Calu3 (cell line): ENCODE measurements around the gene RIC8B. TPM values are rescaled to one million over a fixed set of nuclear protein-coding genes. Genes with fewer than 3 reads are reported as not detected.

Experiments
- BruUV-seq: library from RNA; stranded (reverse); fragments of 400-500 nt; replicated peaks from 2 replicates; lab custom pipeline; 2021; lab: Mats Ljungman, UMichigan
- CTCF ChIA-PET: fragments of 300-600 bp; sonication (Branson Sonifier 250); formaldehyde crosslinking; loops from one replicate; lab custom pipeline; 2022; ENCODE audit warnings: antibody characterized with exemption; lab: Charles Lee
- DNase-seq: peaks from one replicate; pipeline ENCODE4 v3.0.0; 2022
- H3K27ac Mint-ChIP-seq: one replicate; pipeline ENCODE4 v1.8.0; 2022; ENCODE audit warnings: mixed read lengths; ENCODE audit not compliant: unreplicated experiment
- H3K27me3 Mint-ChIP-seq: one replicate; pipeline ENCODE4 v1.8.0; 2022; ENCODE audit warnings: mixed read lengths; ENCODE audit not compliant: unreplicated experiment
- H3K36me3 Mint-ChIP-seq: one replicate; pipeline ENCODE4 v1.8.0; 2022; ENCODE audit warnings: mild to moderate bottlenecking, moderate library complexity, mixed read lengths; ENCODE audit not compliant: insufficient read depth, unreplicated experiment
- H3K4me1 Mint-ChIP-seq: one replicate; pipeline ENCODE4 v1.8.0; 2022; ENCODE audit warnings: mild to moderate bottlenecking, low read depth, mixed read lengths; ENCODE audit not compliant: unreplicated experiment
- H3K4me3 Mint-ChIP-seq: one replicate; pipeline ENCODE4 v1.8.0; 2022; ENCODE audit warnings: mild to moderate bottlenecking, low read depth, moderate library complexity, mixed read lengths; ENCODE audit not compliant: unreplicated experiment
- H3K9me3 Mint-ChIP-seq: one replicate; pipeline ENCODE4 v1.8.0; 2022; ENCODE audit warnings: low read depth, mixed read lengths; ENCODE audit not compliant: unreplicated experiment
- CTCF ChIP-seq: fragments of 200-600 bp; IDR thresholded peaks from one replicate; pipeline ENCODE4 v1.8.0; 2022; ENCODE audit warnings: antibody characterized with exemption; ENCODE audit not compliant: unreplicated experiment
- intact Hi-C: fragments of 100-400 bp; cut with micrococcal nuclease; formaldehyde crosslinking; loops from one replicate; pipeline ENCODE4 v1.10.0; 2022; ENCODE audit not compliant: unreplicated experiment
- total RNA-seq: library from RNA; stranded (reverse); gene quantifications from 2 replicates; pipeline ENCODE4 v1.2.3, GENCODE V29; 2022

Gene RIC8B
- total RNA-seq, 1 experiment from 2014 or later = 28.5 TPM

GRCh38 chr12:106766393-106766826 is 8.1 kb upstream of the RIC8B start:
- DNase-seq = peak; percentile 33
- Mint-ChIP-seq H3K36me3 (no peaks in the 10 kb centered on the region), H3K27ac (no peak overlapping the region)

GRCh38 chr12:106767206-106767605 is 7.3 kb upstream of the RIC8B start:
- H3K27ac Mint-ChIP-seq = no peak overlapping the region
- no peaks in the 10 kb centered on the region for H3K36me3 Mint-ChIP-seq
- H3K4me1 Mint-ChIP-seq = peaks cover 44% of the 10 kb centered on the region
- CTCF ChIA-PET = interaction anchor here (0.6 to 1.4 kb wide), 4 partner anchors 25 to 213 kb away, joined by 3 to 10 read pairs (median 6); no protein-coding TSS in a partner anchor
- no peak for DNase-seq
- no peaks in the 10 kb centered on the region for H3K27me3 Mint-ChIP-seq
- H3K9me3 Mint-ChIP-seq = no peaks in the 10 kb centered on the region
- no peak for TF ChIP-seq CTCF
- intact Hi-C loops = loop anchor here (5.0 kb wide), 1 partner anchor 185 kb away; the partner anchor contains the start of gene RFX4
- no TSS peak for BruUV-seq
- H3K4me3 Mint-ChIP-seq = no peak overlapping the region

More at GRCh38 chr12:106766393-106766826, 8.1 kb upstream of the RIC8B start:
- TF ChIP-seq CTCF = no peak
- intact Hi-C loops = loop anchor here (5.0 kb wide), 1 partner anchor 184 kb away; the partner anchor contains the start of gene RFX4
- Mint-ChIP-seq H3K4me3 (no peak overlapping the region), H3K4me1 (peaks cover 44% of the 10 kb centered on the region), H3K9me3 (no peaks in the 10 kb centered on the region), H3K27me3 (no peaks in the 10 kb centered on the region)
- BruUV-seq = no TSS peak
- CTCF ChIA-PET = interaction anchor here (0.6 to 0.7 kb wide), 3 partner anchors 25 to 212 kb away, joined by 5 to 10 read pairs (median 7); no protein-coding TSS in a partner anchor

- Mint-ChIP-seq H3K9me3 (no peaks in the 10 kb centered on the region), H3K27me3 (no peaks in the 10 kb centered on the region), H3K4me1 (peaks cover 51% of the 10 kb centered on the region), H3K27ac (peak overlapping the region; percentile 70), H3K4me3 (peak overlapping the region; percentile 30), H3K36me3 (no peaks in the 10 kb centered on the region)
- no TSS peak for BruUV-seq
- intact Hi-C loops = loop anchor here (5.0 kb wide), 1 partner anchor 186 kb away; the partner anchor contains the start of gene RFX4
- CTCF ChIA-PET = interaction anchor here (0.6 to 1.4 kb wide), 2 partner anchors 24 to 691 kb away, joined by 3 read pairs; no protein-coding TSS in a partner anchor
- TF ChIP-seq CTCF = no peak
- DNase-seq = peak; percentile 39
These were observed 6.3 kb upstream of the RIC8B start for GRCh38 chr12:106767954-106768822.

GRCh38 chr12:106769078-106769477 is 5.4 kb upstream of the RIC8B start:
- TF ChIP-seq CTCF = no peak
- H3K36me3 Mint-ChIP-seq = peaks cover 8% of the 10 kb centered on the region
- H3K27ac Mint-ChIP-seq = peak overlapping the region; percentile 70
- H3K4me3 Mint-ChIP-seq = peak overlapping the region; percentile 30
- DNase-seq = peak; percentile 31
- BruUV-seq = no TSS peak
- intact Hi-C loops = loop anchor here (5.0 kb wide), 1 partner anchor 187 kb away; the partner anchor contains the start of gene RFX4
- no peaks in the 10 kb centered on the region for H3K9me3 Mint-ChIP-seq
- CTCF ChIA-PET = no interaction called here
- no peaks in the 10 kb centered on the region for H3K27me3 Mint-ChIP-seq
- peaks cover 55% of the 10 kb centered on the region for H3K4me1 Mint-ChIP-seq
